ENCODE measurements around the gene CSNK2A3. TPM values are rescaled to one million over a fixed set of nuclear protein-coding genes. Genes with fewer than 3 reads are reported as not detected.
"Not testable (repeated sequence)": the region's sequence is repeated elsewhere in the genome, so short reads cannot be mapped to it uniquely, and the experiment has no call there.

Gene CSNK2A3
- 0.58 TPM for total RNA-seq

GRCh38 chr11:11352878-11353277 is at the start of gene CSNK2A3:
Gene CSNK2A3 (minus strand): TSS chr11:11353250. CDS start chr11:11353119, 131 bp downstream.
- ATAC-seq, result peak; percentile 90

GRCh38 chr11:11401960-11402535 is 49.0 kb upstream of the CSNK2A3 start:
- DNase-seq (ENCODE audit: low spot score) (no peak), ATAC-seq (no peak)

More at GRCh38 chr11:11352878-11353277, at the start of gene CSNK2A3:
- not testable (repeated sequence) for DNase-seq (ENCODE audit: low spot score)

GRCh38 chr11:11400635-11401232 is 47.7 kb upstream of the CSNK2A3 start:
- ATAC-seq (peak; percentile 80), DNase-seq (ENCODE audit: low spot score) (no peak)

GRCh38 chr11:11400121-11400520 is 47.1 kb upstream of the CSNK2A3 start:
- ATAC-seq (no peak), DNase-seq (ENCODE audit: low spot score) (no peak)

- no peak for ATAC-seq
Measured at GRCh38 chr11:11397781-11398180, 44.7 kb upstream of the CSNK2A3 start.

GRCh38 chr11:11397036-11397415 is 44.0 kb upstream of the CSNK2A3 start:
- no peak for ATAC-seq
- no peak for DNase-seq (ENCODE audit: low spot score)

More at GRCh38 chr11:11397781-11398180, 44.7 kb upstream of the CSNK2A3 start:
- DNase-seq (ENCODE audit: low spot score), result no peak

- DNase-seq (ENCODE audit: low spot score) (no peak), ATAC-seq (no peak)
Measured at GRCh38 chr11:11396301-11397035, 43.4 kb upstream of the CSNK2A3 start.

GRCh38 chr11:11395126-11395525 is 42.1 kb upstream of the CSNK2A3 start:
- ATAC-seq (no peak), DNase-seq (ENCODE audit: low spot score) (no peak)

- no peak for DNase-seq (ENCODE audit: low spot score)
- no peak for ATAC-seq
Measured at GRCh38 chr11:11394241-11394640, 41.2 kb upstream of the CSNK2A3 start.

- ATAC-seq (no peak), DNase-seq (ENCODE audit: low spot score) (no peak)
Measured at GRCh38 chr11:11391796-11392463, 38.9 kb upstream of the CSNK2A3 start.

- ATAC-seq, result no peak
- no peak for DNase-seq (ENCODE audit: low spot score)
Measured at GRCh38 chr11:11391169-11391568, 38.1 kb upstream of the CSNK2A3 start.

GRCh38 chr11:11390068-11390771 is 37.2 kb upstream of the CSNK2A3 start:
- DNase-seq (ENCODE audit: low spot score), result no peak
- ATAC-seq, result no peak

GRCh38 chr11:11389238-11389637 is 36.2 kb upstream of the CSNK2A3 start:
- ATAC-seq, result peak; percentile 29
- no peak for DNase-seq (ENCODE audit: low spot score)

GRCh38 chr11:11387622-11388305 is 34.7 kb upstream of the CSNK2A3 start:
- no peak for DNase-seq (ENCODE audit: low spot score)
- ATAC-seq, result no peak

GRCh38 chr11:11387207-11387606 is 34.2 kb upstream of the CSNK2A3 start:
- DNase-seq (ENCODE audit: low spot score), result no peak
- ATAC-seq, result no peak

GRCh38 chr11:11384829-11385228 is 31.8 kb upstream of the CSNK2A3 start:
- DNase-seq (ENCODE audit: low spot score) (no peak), ATAC-seq (no peak)

GRCh38 chr11:11383995-11384394 is 30.9 kb upstream of the CSNK2A3 start:
- no peak for DNase-seq (ENCODE audit: low spot score)
- ATAC-seq, result peak; percentile 26

- ATAC-seq (peak; percentile 43), DNase-seq (ENCODE audit: low spot score) (no peak)
Measured at GRCh38 chr11:11382858-11383532, 29.9 kb upstream of the CSNK2A3 start.

- DNase-seq (ENCODE audit: low spot score), result no peak
- ATAC-seq, result no peak
Measured at GRCh38 chr11:11381471-11382105, 28.5 kb upstream of the CSNK2A3 start.
